GM12878 (cell line): Measurements from ENCODE around the gene CD48. TPM values are rescaled to one million over a fixed set of nuclear protein-coding genes. Genes with fewer than 3 reads are reported as not detected.

Source experiments
- ATAC-seq: fragments of 200-7000 bp; cut with Tn5 transposase; 3 replicates; pipeline ENCODE4 v1.9.1; 2020; ENCODE audit warnings: mild to moderate bottlenecking, moderate library complexity
- BruUV-seq: library from RNA; stranded (reverse); fragments of 400-500 nt; replicated peaks from 2 replicates; lab custom pipeline; 2021; lab: Mats Ljungman, UMichigan
- CTCF ChIA-PET: fragments of 300-600 bp; sonication (Branson Sonifier 250); formaldehyde crosslinking; extraction: SDS; loops from one replicate; lab custom pipeline; 2021; ENCODE audit warnings: inconsistent platforms; lab: Yijun Ruan, JAX
- POLR2A ChIA-PET: fragments of 350-600 bp; formaldehyde crosslinking; extraction: SDS; loops from one replicate; lab custom pipeline; 2021; ENCODE audit warnings: inconsistent platforms; lab: Charles Lee
- RAD21 ChIA-PET: fragments of 300-600 bp; sonication (Branson Sonifier 250); formaldehyde crosslinking; loops from one replicate; lab custom pipeline; 2023; ENCODE audit warnings: antibody characterized with exemption; ENCODE audit not compliant: unreplicated experiment; lab: Charles Lee
- SMC1A ChIA-PET: fragments of 300-600 bp; sonication (Branson Sonifier 250); formaldehyde crosslinking; loops from one replicate; lab custom pipeline; 2023; ENCODE audit not compliant: unreplicated experiment, uncharacterized antibody; lab: Charles Lee
- DNase-seq: peaks from one replicate; pipeline ENCODE4 v3.0.0-alpha.2; 2011; ENCODE audit warnings: low read depth, low spot score
- FAIRE-seq: peaks from 3 replicates; lab custom pipeline; 2011; peaks lifted over from hg19 to GRCh38; lab: Jason Lieb, UNC
- H2AFZ ChIP-seq: 2 replicates; pipeline ENCODE4 v1.6.0; 2011; ENCODE audit warnings: low read depth, low read length, control low read depth; ENCODE audit not compliant: control insufficient read depth
- H3K27ac ChIP-seq: 2 replicates; pipeline ENCODE4 v1.5.1; 2011; ENCODE audit warnings: control low read depth; ENCODE audit not compliant: control insufficient read depth, insufficient read depth
- H3K27me3 ChIP-seq, 2 experiments: replicated peaks in 1 of 2; 2 replicates each; pipeline versions ENCODE4 v1.6.0 to v1.6.1; 2011; ENCODE audit warnings: low read length in 1 of 2; ENCODE audit not compliant: control insufficient read depth in 2 of 2, insufficient read depth in 2 of 2
- H3K36me3 ChIP-seq, 2 experiments: 2 replicates each; pipeline ENCODE4 v1.5.1; 2011; ENCODE audit warnings: low read length in 1 of 2; ENCODE audit not compliant: control insufficient read depth in 2 of 2, insufficient read depth in 2 of 2
- H3K4me1 ChIP-seq: 2 replicates; pipeline ENCODE4 v1.6.1; 2011; ENCODE audit warnings: mild to moderate bottlenecking, low read length, moderate library complexity, mixed read lengths; ENCODE audit not compliant: control insufficient read depth, insufficient read depth
- H3K4me2 ChIP-seq: 2 replicates; pipeline ENCODE4 v1.6.0; 2011; ENCODE audit warnings: control low read depth; ENCODE audit not compliant: control insufficient read depth, insufficient read depth
- H3K4me3 ChIP-seq: fragments of 200-600 bp; sonication (generic); 2 replicates; pipeline ENCODE4 v1.5.1; 2016
- H3K79me2 ChIP-seq: 2 replicates; pipeline ENCODE4 v1.6.0; 2011; ENCODE audit warnings: low read length; ENCODE audit not compliant: control insufficient read depth, insufficient read depth
- H3K9ac ChIP-seq: 2 replicates; pipeline ENCODE4 v1.8.0; 2011; ENCODE audit warnings: low read length, control low read depth, mixed read lengths; ENCODE audit not compliant: control insufficient read depth, insufficient read depth
- H3K9me3 ChIP-seq: replicated peaks from 3 replicates; pipeline ENCODE4 v1.5.1; 2011; ENCODE audit warnings: mild to moderate bottlenecking, low read length; ENCODE audit not compliant: control insufficient read depth, insufficient read depth
- H4K20me1 ChIP-seq: 2 replicates; pipeline ENCODE4 v1.6.0; 2011; ENCODE audit not compliant: control insufficient read depth, insufficient read depth
- in situ Hi-C: fragments of 300-500 bp; cut with MboI; formaldehyde crosslinking; loops from 9 replicates; pipeline ENCODE4 v1.14.3; 2018; ENCODE audit warnings: mixed read lengths
- intact Hi-C: fragments of 100-400 bp; cut with micrococcal nuclease; formaldehyde crosslinking; loops from one replicate; pipeline ENCODE4 v1.14.2; 2022; ENCODE audit not compliant: unreplicated experiment
- polyA plus RNA-seq, 11 experiments: library from polyadenylated mRNA; depleted of rRNA in 4 of 11; unstranded in 6 of 11; stranded (reverse) in 5 of 11; fragments of >200 nt; fragmentation: Nextera tagmentation in 4 of 11; fragmentation: Illumina TruSeq in 1 of 11; extraction: Ambion mirVana in 4 of 11; extraction: Trizol in 1 of 11; gene quantifications; 1 replicate in 1 of 11; 2 replicates in 10 of 11; pipeline versions ENCODE4 v1.2.1 to v1.2.3, GENCODE V29; 2011 to 2016; ENCODE audit warnings: inconsistent platforms in 2 of 11, missing spikeins in 2 of 11, low read depth in 1 of 11
- total RNA-seq, 4 experiments: library from RNA; depleted of rRNA in 3 of 4; stranded (reverse); fragments of >200 nt in 3 of 4; fragmentation: Illumina TruSeq in 1 of 4; extraction: Trizol in 1 of 4; gene quantifications; 2 replicates each; pipeline versions ENCODE4 v1.2.1 to v1.2.3, GENCODE V29; 2013 to 2021
- TF ChIP-seq, protein P1 (sequence below): fragments of 450-650 bp; IDR thresholded peaks from 2 replicates; pipeline ENCODE4 v1.6.1; 2017; ENCODE audit warnings: mild to moderate bottlenecking, moderate library complexity
- TF ChIP-seq, protein P2 (sequence below): fragments of 450-650 bp; IDR thresholded peaks from 2 replicates; pipeline ENCODE4 v1.6.1; 2017; ENCODE audit warnings: mild to moderate bottlenecking, low read depth, inconsistent platforms; ENCODE audit not compliant: poor library complexity, severe bottlenecking
- TF ChIP-seq, protein P3 (sequence below): fragments of 450-650 bp; formaldehyde crosslinking; IDR thresholded peaks from 2 replicates; pipeline ENCODE4 v1.4.0; 2020; ENCODE audit warnings: mild to moderate bottlenecking, moderate library complexity

The CD48 gene
- total and polyA plus RNA-seq, 10 of the 15 experiments (the other 5 are each of a cell fraction or from before 2014, with no cell fraction given): 302 to 1,315 (median 430) TPM

DNA sequence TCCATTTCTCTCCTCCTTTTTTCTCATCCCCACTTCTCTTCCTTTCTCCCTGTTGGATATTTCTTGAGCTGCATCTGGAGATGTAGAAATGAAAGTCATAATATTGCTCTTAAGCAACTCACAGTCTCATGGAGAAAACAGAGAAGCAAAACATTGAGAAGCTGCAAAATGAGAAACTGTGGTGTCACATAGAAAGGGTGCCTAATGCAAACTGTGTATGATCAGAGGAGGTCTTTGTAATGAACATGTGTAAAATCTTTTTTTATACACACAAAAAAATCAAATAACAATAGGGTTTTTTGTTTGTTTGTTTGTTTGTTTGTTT, 15.7 kb upstream of the CD48 start:
- Histone ChIP-seq H3K27ac (peak overlapping the region; percentile 85), H4K20me1 (no peaks in the 10 kb centered on the region), H3K9me3 (no peaks in the 10 kb centered on the region; the same call in 2 of the 3 replicates), H3K9ac (peak overlapping the region; percentile 50; the same call in 1 of the 2 replicates), H3K36me3 (no peaks in the 10 kb centered on the region), H3K79me2 (no peaks in the 10 kb centered on the region; the same call in 1 of the 2 replicates), H3K4me2 (peak overlapping the region; percentile 46; the same call in 1 of the 2 replicates), H2AFZ (peak overlapping the region; percentile 83), H3K4me1 (peaks cover 42% of the 10 kb centered on the region), H3K4me3 (no peak overlapping the region), H3K27me3 (no peaks in the 10 kb centered on the region)
- in situ Hi-C loops: loop anchor here (5.0 kb wide), 3 partner anchors 40 to 225 kb away; partner anchors contain the start of gene ITLN2
- DNase-seq (no peak), FAIRE-seq (no peak), ATAC-seq (no peak)
- POLR2A ChIA-PET: interaction anchor here (1.0 to 7.5 kb wide), 12 partner anchors 14 to 226 kb away, joined by 3 to 73 read pairs (median 4); partner anchors contain the start of genes CD48, SLAMF1 and SLAMF7
- RAD21 ChIA-PET: interaction anchor here (0.5 to 8.5 kb wide), 25 partner anchors 9 to 271 kb away, joined by 3 to 137 read pairs (median 8); partner anchors contain the start of genes CD244, CD48, ITLN2 and SLAMF7
- intact Hi-C loops: loop anchor here (1.0 kb wide), 2 partner anchors 41 to 263 kb away; no protein-coding TSS in a partner anchor
- BruUV-seq: no TSS peak
- CTCF ChIA-PET: interaction anchor here (0.6 to 10.9 kb wide), 23 partner anchors 14 to 404 kb away, joined by 3 to 209 read pairs (median 7); partner anchors contain the start of genes CD48, ITLN2 and SLAMF7
- TF ChIP-seq, protein P1, sequence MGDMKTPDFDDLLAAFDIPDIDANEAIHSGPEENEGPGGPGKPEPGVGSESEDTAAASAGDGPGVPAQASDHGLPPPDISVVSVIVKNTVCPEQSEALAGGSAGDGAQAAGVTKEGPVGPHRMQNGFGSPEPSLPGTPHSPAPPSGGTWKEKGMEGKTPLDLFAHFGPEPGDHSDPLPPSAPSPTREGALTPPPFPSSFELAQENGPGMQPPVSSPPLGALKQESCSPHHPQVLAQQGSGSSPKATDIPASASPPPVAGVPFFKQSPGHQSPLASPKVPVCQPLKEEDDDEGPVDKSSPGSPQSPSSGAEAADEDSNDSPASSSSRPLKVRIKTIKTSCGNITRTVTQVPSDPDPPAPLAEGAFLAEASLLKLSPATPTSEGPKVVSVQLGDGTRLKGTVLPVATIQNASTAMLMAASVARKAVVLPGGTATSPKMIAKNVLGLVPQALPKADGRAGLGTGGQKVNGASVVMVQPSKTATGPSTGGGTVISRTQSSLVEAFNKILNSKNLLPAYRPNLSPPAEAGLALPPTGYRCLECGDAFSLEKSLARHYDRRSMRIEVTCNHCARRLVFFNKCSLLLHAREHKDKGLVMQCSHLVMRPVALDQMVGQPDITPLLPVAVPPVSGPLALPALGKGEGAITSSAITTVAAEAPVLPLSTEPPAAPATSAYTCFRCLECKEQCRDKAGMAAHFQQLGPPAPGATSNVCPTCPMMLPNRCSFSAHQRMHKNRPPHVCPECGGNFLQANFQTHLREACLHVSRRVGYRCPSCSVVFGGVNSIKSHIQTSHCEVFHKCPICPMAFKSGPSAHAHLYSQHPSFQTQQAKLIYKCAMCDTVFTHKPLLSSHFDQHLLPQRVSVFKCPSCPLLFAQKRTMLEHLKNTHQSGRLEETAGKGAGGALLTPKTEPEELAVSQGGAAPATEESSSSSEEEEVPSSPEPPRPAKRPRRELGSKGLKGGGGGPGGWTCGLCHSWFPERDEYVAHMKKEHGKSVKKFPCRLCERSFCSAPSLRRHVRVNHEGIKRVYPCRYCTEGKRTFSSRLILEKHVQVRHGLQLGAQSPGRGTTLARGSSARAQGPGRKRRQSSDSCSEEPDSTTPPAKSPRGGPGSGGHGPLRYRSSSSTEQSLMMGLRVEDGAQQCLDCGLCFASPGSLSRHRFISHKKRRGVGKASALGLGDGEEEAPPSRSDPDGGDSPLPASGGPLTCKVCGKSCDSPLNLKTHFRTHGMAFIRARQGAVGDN: 0 out of 2 replicates have a peak, but pooled peaks have one; percentile 17
- TF ChIP-seq, protein P2, sequence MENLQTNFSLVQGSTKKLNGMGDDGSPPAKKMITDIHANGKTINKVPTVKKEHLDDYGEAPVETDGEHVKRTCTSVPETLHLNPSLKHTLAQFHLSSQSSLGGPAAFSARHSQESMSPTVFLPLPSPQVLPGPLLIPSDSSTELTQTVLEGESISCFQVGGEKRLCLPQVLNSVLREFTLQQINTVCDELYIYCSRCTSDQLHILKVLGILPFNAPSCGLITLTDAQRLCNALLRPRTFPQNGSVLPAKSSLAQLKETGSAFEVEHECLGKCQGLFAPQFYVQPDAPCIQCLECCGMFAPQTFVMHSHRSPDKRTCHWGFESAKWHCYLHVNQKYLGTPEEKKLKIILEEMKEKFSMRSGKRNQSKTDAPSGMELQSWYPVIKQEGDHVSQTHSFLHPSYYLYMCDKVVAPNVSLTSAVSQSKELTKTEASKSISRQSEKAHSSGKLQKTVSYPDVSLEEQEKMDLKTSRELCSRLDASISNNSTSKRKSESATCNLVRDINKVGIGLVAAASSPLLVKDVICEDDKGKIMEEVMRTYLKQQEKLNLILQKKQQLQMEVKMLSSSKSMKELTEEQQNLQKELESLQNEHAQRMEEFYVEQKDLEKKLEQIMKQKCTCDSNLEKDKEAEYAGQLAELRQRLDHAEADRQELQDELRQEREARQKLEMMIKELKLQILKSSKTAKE: no peak
- TF ChIP-seq, protein P3, sequence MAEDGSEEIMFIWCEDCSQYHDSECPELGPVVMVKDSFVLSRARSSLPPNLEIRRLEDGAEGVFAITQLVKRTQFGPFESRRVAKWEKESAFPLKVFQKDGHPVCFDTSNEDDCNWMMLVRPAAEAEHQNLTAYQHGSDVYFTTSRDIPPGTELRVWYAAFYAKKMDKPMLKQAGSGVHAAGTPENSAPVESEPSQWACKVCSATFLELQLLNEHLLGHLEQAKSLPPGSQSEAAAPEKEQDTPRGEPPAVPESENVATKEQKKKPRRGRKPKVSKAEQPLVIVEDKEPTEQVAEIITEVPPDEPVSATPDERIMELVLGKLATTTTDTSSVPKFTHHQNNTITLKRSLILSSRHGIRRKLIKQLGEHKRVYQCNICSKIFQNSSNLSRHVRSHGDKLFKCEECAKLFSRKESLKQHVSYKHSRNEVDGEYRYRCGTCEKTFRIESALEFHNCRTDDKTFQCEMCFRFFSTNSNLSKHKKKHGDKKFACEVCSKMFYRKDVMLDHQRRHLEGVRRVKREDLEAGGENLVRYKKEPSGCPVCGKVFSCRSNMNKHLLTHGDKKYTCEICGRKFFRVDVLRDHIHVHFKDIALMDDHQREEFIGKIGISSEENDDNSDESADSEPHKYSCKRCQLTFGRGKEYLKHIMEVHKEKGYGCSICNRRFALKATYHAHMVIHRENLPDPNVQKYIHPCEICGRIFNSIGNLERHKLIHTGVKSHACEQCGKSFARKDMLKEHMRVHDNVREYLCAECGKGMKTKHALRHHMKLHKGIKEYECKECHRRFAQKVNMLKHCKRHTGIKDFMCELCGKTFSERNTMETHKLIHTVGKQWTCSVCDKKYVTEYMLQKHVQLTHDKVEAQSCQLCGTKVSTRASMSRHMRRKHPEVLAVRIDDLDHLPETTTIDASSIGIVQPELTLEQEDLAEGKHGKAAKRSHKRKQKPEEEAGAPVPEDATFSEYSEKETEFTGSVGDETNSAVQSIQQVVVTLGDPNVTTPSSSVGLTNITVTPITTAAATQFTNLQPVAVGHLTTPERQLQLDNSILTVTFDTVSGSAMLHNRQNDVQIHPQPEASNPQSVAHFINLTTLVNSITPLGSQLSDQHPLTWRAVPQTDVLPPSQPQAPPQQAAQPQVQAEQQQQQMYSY (CRISPR knock-in tag): peak; percentile 69; the same call in 1 of the 2 replicates
- SMC1A ChIA-PET: interaction anchor here (0.7 to 10.8 kb wide), 31 partner anchors 14 to 370 kb away, joined by 3 to 301 read pairs (median 5); partner anchors contain the start of genes CD48, ITLN2, SLAMF1 and SLAMF7
